OCI-LY1 (cell line): ENCODE results near the gene BMP4.

Experiments used
- H2AFZ ChIP-seq: fragments of 200-600 bp; sonication (generic), shearing (Covaris generic); 2 replicates; pipeline ENCODE4 v1.6.0; 2014; ENCODE audit warnings: antibody characterized with exemption, mild to moderate bottlenecking, low read length
- H3F3A ChIP-seq: fragments of 200-600 bp; sonication (generic), shearing (Covaris generic); 2 replicates; pipeline ENCODE4 v1.6.0; 2014; ENCODE audit warnings: mild to moderate bottlenecking, antibody characterized with exemption, low read length, moderate library complexity; ENCODE audit not compliant: insufficient read depth
- H3K27ac ChIP-seq: fragments of 200-600 bp; sonication (generic); 2 replicates; pipeline ENCODE4 v1.5.1; 2014; ENCODE audit warnings: low read length, mixed run types, mild to moderate bottlenecking, low read depth; ENCODE audit not compliant: poor library complexity, severe bottlenecking
- H3K27me3 ChIP-seq: fragments of 200-600 bp; sonication (generic); 2 replicates; pipeline ENCODE4 v1.6.0; 2014; ENCODE audit warnings: antibody characterized with exemption, mild to moderate bottlenecking, low read length, moderate library complexity; ENCODE audit not compliant: insufficient read depth
- H3K36me3 ChIP-seq: fragments of 200-600 bp; sonication (generic); 2 replicates; pipeline ENCODE4 v1.6.1; 2014; ENCODE audit warnings: mild to moderate bottlenecking, antibody characterized with exemption, low read length, moderate library complexity, mixed read lengths; ENCODE audit not compliant: insufficient read depth
- H3K4me1 ChIP-seq: fragments of 200-600 bp; sonication (generic); 2 replicates; pipeline ENCODE4 v1.5.1; 2014; ENCODE audit warnings: mild to moderate bottlenecking, low read length, moderate library complexity; ENCODE audit not compliant: insufficient read depth, severe bottlenecking
- H3K4me2 ChIP-seq: fragments of 200-600 bp; sonication (generic), shearing (Covaris generic); 2 replicates; pipeline ENCODE4 v1.6.1; 2014; ENCODE audit warnings: low read length
- H3K4me3 ChIP-seq: fragments of 200-600 bp; sonication (generic); 2 replicates; pipeline ENCODE4 v1.5.1; 2014; ENCODE audit warnings: low read length, low read depth, mild to moderate bottlenecking, mixed read lengths; ENCODE audit not compliant: poor library complexity, severe bottlenecking
- H3K79me2 ChIP-seq: fragments of 200-600 bp; shearing (Covaris generic); 2 replicates; pipeline ENCODE4 v1.6.1; 2016; ENCODE audit warnings: mixed run types, low read length, mixed read lengths; ENCODE audit not compliant: insufficient read depth
- H3K9ac ChIP-seq: fragments of 200-600 bp; sonication (generic), shearing (Covaris generic); 2 replicates; pipeline ENCODE4 v1.6.1; 2014; ENCODE audit warnings: mild to moderate bottlenecking, low read length, mixed read lengths
- H3K9me2 ChIP-seq: fragments of 200-600 bp; sonication (generic), shearing (Covaris generic); 2 replicates; pipeline ENCODE4 v1.6.1; 2014; ENCODE audit warnings: low read depth, mild to moderate bottlenecking, low read length, mixed read lengths
- H3K9me3 ChIP-seq: fragments of 200-600 bp; shearing (Covaris generic); 2 replicates; pipeline ENCODE4 v1.6.1; 2014; ENCODE audit warnings: low read length, mixed read lengths
- H4K20me1 ChIP-seq: fragments of 200-600 bp; sonication (generic), shearing (Covaris generic); 2 replicates; pipeline ENCODE4 v1.6.0; 2016; ENCODE audit warnings: mild to moderate bottlenecking, low read length; ENCODE audit not compliant: insufficient read depth
- CTCF ChIP-seq: fragments of 200-600 bp; sonication (generic), shearing (Covaris generic); IDR thresholded peaks from 2 replicates; pipeline ENCODE4 v1.5.1; 2017; ENCODE audit warnings: mild to moderate bottlenecking, antibody characterized with exemption, low read length, moderate library complexity, mixed read lengths
- EZH2 ChIP-seq: fragments of 200-600 bp; sonication (generic), shearing (Covaris generic); IDR thresholded peaks from 2 replicates; pipeline ENCODE4 v1.8.0; 2017; ENCODE audit warnings: borderline replicate concordance, mixed run types, mild to moderate bottlenecking, antibody characterized with exemption, low read length, moderate library complexity, mixed read lengths

The BMP4 gene

GRCh38 chr14:53956427-53957201, at the start of gene BMP4:
TSS of gene BMP4 (minus strand) at chr14:53956825. CDS start at chr14:53952222, 4,603 bp downstream.
- Histone ChIP-seq H4K20me1 (no peaks in the 10 kb centered on the region), H3K9ac (no peak within 1 kb of the TSS), H3F3A (no peaks in the 10 kb centered on the region), H3K36me3 (no peaks in the 10 kb centered on the region), H3K4me2 (no peak within 1 kb of the TSS), H3K9me3 (no peaks in the 10 kb centered on the region), H3K4me1 (no peaks in the 10 kb centered on the region), H3K27ac (no peak within 1 kb of the TSS), H3K27me3 (no peaks in the 10 kb centered on the region), H3K4me3 (no peak within 1 kb of the TSS), H3K9me2 (no peaks in the 10 kb centered on the region), H2AFZ (no peak within 1 kb of the TSS), H3K79me2 (no peaks in the 10 kb centered on the region)
- TF ChIP-seq CTCF (no peak), EZH2 (no peak)

DNA sequence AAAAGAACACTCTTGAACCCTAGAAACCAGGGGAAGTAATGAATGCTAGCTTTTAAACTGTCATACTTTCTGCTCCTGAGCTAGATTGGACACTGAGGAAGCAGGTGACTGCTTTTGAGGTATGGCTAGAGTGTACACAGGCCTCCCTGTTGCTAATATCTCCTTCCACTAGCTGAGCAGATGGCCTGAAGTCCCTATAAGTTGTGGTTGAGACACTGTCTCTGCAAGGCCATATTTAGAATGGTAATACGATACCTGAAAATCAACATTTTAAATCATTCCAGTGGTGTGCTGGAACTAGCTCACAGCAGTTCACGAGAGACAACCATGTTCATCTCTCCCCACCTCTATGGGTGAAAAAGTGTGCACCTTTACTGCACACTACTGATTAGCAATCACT, 46.4 kb upstream of the BMP4 start:
- no peak overlapping the region for H3K27ac ChIP-seq
- no peaks in the 10 kb centered on the region for H3F3A ChIP-seq
- no peak for TF ChIP-seq EZH2
- no peak for TF ChIP-seq CTCF
- H3K79me2 ChIP-seq: no peaks in the 10 kb centered on the region
- H3K4me3 ChIP-seq: no peak overlapping the region
- H3K4me2 ChIP-seq: no peak overlapping the region
- H3K27me3 ChIP-seq: no peaks in the 10 kb centered on the region
- no peaks in the 10 kb centered on the region for H3K36me3 ChIP-seq
- H3K9ac ChIP-seq: no peak overlapping the region
- H2AFZ ChIP-seq: no peak overlapping the region
- no peaks in the 10 kb centered on the region for H3K4me1 ChIP-seq
- H4K20me1 ChIP-seq: no peaks in the 10 kb centered on the region
- no peaks in the 10 kb centered on the region for H3K9me3 ChIP-seq
- H3K9me2 ChIP-seq: no peaks in the 10 kb centered on the region

GRCh38 chr14:54002653-54003052, 46.0 kb upstream of the BMP4 start:
- Histone ChIP-seq H3K9me3 (no peaks in the 10 kb centered on the region), H3K36me3 (no peaks in the 10 kb centered on the region), H3K9ac (no peak overlapping the region), H2AFZ (no peak overlapping the region), H3K4me2 (no peak overlapping the region), H3K27ac (no peak overlapping the region), H3K9me2 (no peaks in the 10 kb centered on the region), H3K4me1 (no peaks in the 10 kb centered on the region), H3K4me3 (no peak overlapping the region), H3K79me2 (no peaks in the 10 kb centered on the region), H4K20me1 (no peaks in the 10 kb centered on the region), H3K27me3 (no peaks in the 10 kb centered on the region), H3F3A (no peaks in the 10 kb centered on the region)
- TF ChIP-seq EZH2 (no peak), CTCF (no peak)
